K562 (cell line): ENCODE results near the gene HCFC1R1. TPM values are rescaled to one million over a fixed set of nuclear protein-coding genes. Genes with fewer than 3 reads are reported as not detected.

ENCODE experiments used
- ATAC-seq: fragments of 200-7000 bp; cut with Tn5 transposase; 3 replicates; pipeline ENCODE4 v1.9.1; 2020; ENCODE audit warnings: moderate library complexity
- BruUV-seq: library from RNA; stranded (reverse); fragments of 400-500 nt; replicated peaks from 2 replicates; lab custom pipeline; 2021; lab: Mats Ljungman, UMichigan
- CTCF ChIA-PET: fragments of 300-600 bp; formaldehyde crosslinking; extraction: SDS; loops from one replicate; lab custom pipeline; 2021; ENCODE audit warnings: low intra/inter-chr PET ratio; lab: Yijun Ruan, JAX
- POLR2A ChIA-PET: fragments of 300-600, 350-650 bp; sonication (Branson Sonifier 250); formaldehyde crosslinking; extraction: SDS; loops from one replicate; lab custom pipeline; 2021; ENCODE audit warnings: antibody characterized with exemption, inconsistent platforms; lab: Yijun Ruan, JAX
- DNase-seq, 4 experiments: peaks; one replicate each; pipeline versions ENCODE4 v3.0.0 to v3.0.0-alpha.2; 2011 to 2018; ENCODE audit warnings: low spot score in 3 of 4, mixed read lengths in 3 of 4; ENCODE audit errors: extremely low read depth in 1 of 4
- FAIRE-seq: peaks from 2 replicates; lab custom pipeline; 2011; peaks lifted over from hg19 to GRCh38; lab: Jason Lieb, UNC
- H2AFZ ChIP-seq: 2 replicates; pipeline ENCODE4 v1.6.0; 2011; ENCODE audit warnings: low read depth, low read length, control low read depth, inconsistent platforms
- H3K27ac ChIP-seq: fragments of 200-600 bp; 3 replicates; pipeline ENCODE4 v1.8.0; 2011; ENCODE audit warnings: low read depth, mild to moderate bottlenecking, control low read depth, inconsistent platforms, low read length, moderate library complexity, mixed read lengths; ENCODE audit errors: extremely low read depth
- H3K27me3 ChIP-seq, 2 experiments: fragments of 300-600 bp in 1 of 2; 2 replicates in 1 of 2; 3 replicates in 1 of 2; pipeline versions ENCODE4 v1.6.0 to v1.8.0; 2011; ENCODE audit warnings: inconsistent platforms in 2 of 2, low read length in 2 of 2, mild to moderate bottlenecking in 1 of 2, mixed read lengths in 1 of 2, moderate library complexity in 1 of 2; ENCODE audit not compliant: control insufficient read depth in 2 of 2, insufficient read depth in 2 of 2
- H3K36me3 ChIP-seq: fragments of 300-600 bp; 3 replicates; pipeline ENCODE4 v1.8.0; 2011; ENCODE audit warnings: mild to moderate bottlenecking, low read length, inconsistent platforms; ENCODE audit not compliant: control insufficient read depth, insufficient read depth
- H3K4me1 ChIP-seq, 2 experiments: fragments of 200-600 bp in 1 of 2; replicated peaks in 1 of 2; 2 replicates in 1 of 2; 3 replicates in 1 of 2; pipeline versions ENCODE4 v1.5.1 to v1.8.0; 2011; ENCODE audit warnings: inconsistent platforms in 2 of 2, low read length in 2 of 2, mild to moderate bottlenecking in 1 of 2, mixed read lengths in 1 of 2, moderate library complexity in 1 of 2; ENCODE audit not compliant: control insufficient read depth in 2 of 2, insufficient read depth in 2 of 2
- H3K4me2 ChIP-seq: 2 replicates; pipeline ENCODE4 v1.6.1; 2011; ENCODE audit warnings: low read length, control low read depth, inconsistent platforms, mixed read lengths; ENCODE audit not compliant: insufficient read depth
- H3K4me3 ChIP-seq: fragments of 200-600 bp; sonication (generic), shearing (Covaris generic); 2 replicates; pipeline ENCODE4 v1.5.1; 2016; ENCODE audit warnings: control low read depth, inconsistent platforms
- H3K79me2 ChIP-seq: fragments of 200-600 bp; 3 replicates; pipeline ENCODE4 v1.8.0; 2011; ENCODE audit warnings: low read length, inconsistent platforms; ENCODE audit not compliant: control insufficient read depth, insufficient read depth
- H3K9ac ChIP-seq, 2 experiments: 2 replicates each; pipeline versions ENCODE4 v1.6.0 to v1.6.1; 2011; ENCODE audit warnings: low read depth in 2 of 2, low read length in 2 of 2, control low read depth in 1 of 2, inconsistent platforms in 1 of 2, mild to moderate bottlenecking in 1 of 2, mixed read lengths in 1 of 2; ENCODE audit not compliant: insufficient read depth in 1 of 2
- H3K9me1 ChIP-seq: one replicate; pipeline ENCODE4 v1.6.0; 2011; ENCODE audit warnings: inconsistent platforms, mild to moderate bottlenecking, low read length, moderate library complexity; ENCODE audit not compliant: control insufficient read depth, insufficient read depth
- H3K9me3 ChIP-seq: replicated peaks from 2 replicates; pipeline ENCODE4 v1.5.1; 2011; ENCODE audit warnings: low read depth, low read length, inconsistent platforms; ENCODE audit not compliant: control insufficient read depth, insufficient read depth
- H4K20me1 ChIP-seq: replicated peaks from 2 replicates; pipeline ENCODE4 v1.6.1; 2011; ENCODE audit warnings: low read length, inconsistent platforms, mixed read lengths; ENCODE audit not compliant: control insufficient read depth, insufficient read depth
- ATF3 ChIP-seq, 2 experiments: fragments of 450-650 bp in 1 of 2; sonication (generic) in 1 of 2; formaldehyde crosslinking in 1 of 2; IDR thresholded peaks in 1 of 2; conservative IDR thresholded peaks in 1 of 2; 2 replicates each; pipeline versions ENCODE4 v1.6.1 to v1.8.1; 2016 to 2023; ENCODE audit warnings: mild to moderate bottlenecking in 2 of 2, moderate library complexity in 2 of 2, inconsistent platforms in 1 of 2, missing genetic modification reagents in 1 of 2
- ATF7 ChIP-seq: fragments of 450-650 bp; IDR thresholded peaks from 2 replicates; pipeline ENCODE4 v1.7.1; 2014; ENCODE audit warnings: mild to moderate bottlenecking, moderate library complexity
- CBX3 ChIP-seq, 2 experiments: IDR thresholded peaks; 1 replicate in 1 of 2; 2 replicates in 1 of 2; pipeline ENCODE4 v1.6.1; 2012; ENCODE audit warnings: inconsistent platforms in 2 of 2, low read length in 2 of 2, borderline replicate concordance in 1 of 2, control low read depth in 1 of 2
- DNMT1 ChIP-seq: fragments of 450-650 bp; IDR thresholded peaks from 2 replicates; pipeline ENCODE4 v1.6.1; 2016; ENCODE audit warnings: antibody characterized with exemption, mild to moderate bottlenecking
- HOXB6 ChIP-seq: fragments of 250-450 bp; sonication (Bioruptor Pico); IDR thresholded peaks from 2 replicates; pipeline ENCODE4 v1.5.1; 2022; ENCODE audit warnings: mild to moderate bottlenecking, borderline replicate concordance
- IRF9 ChIP-seq: fragments of 450-650 bp; IDR thresholded peaks from 2 replicates; pipeline ENCODE4 v1.6.1; 2016; ENCODE audit warnings: missing biosample characterization, missing genetic modification characterization
- MAFG ChIP-seq: fragments of 450-650 bp; conservative IDR thresholded peaks from 2 replicates; pipeline ENCODE4 v1.6.1; 2016; ENCODE audit warnings: missing genetic modification characterization, missing compliant biosample characterization
- NFE2L1 ChIP-seq: fragments of 450-650 bp; IDR thresholded peaks from 2 replicates; pipeline ENCODE4 v1.6.1; 2016; ENCODE audit warnings: missing genetic modification characterization, low read depth, mild to moderate bottlenecking, missing compliant biosample characterization, moderate library complexity, borderline replicate concordance
- TFAP4 ChIP-seq: sonication (generic); formaldehyde crosslinking; IDR thresholded peaks from 2 replicates; pipeline ENCODE4 v1.8.0; 2022; ENCODE audit warnings: missing genetic modification reagents, mild to moderate bottlenecking, moderate library complexity, borderline replicate concordance
- VEZF1 ChIP-seq: fragments of 200-800 bp; sonication (Bioruptor generic); IDR thresholded peaks from 2 replicates; pipeline ENCODE4 v1.6.1; 2017; ENCODE audit warnings: missing genetic modification characterization, missing compliant biosample characterization
- ZNF121 ChIP-seq: sonication (generic); formaldehyde crosslinking; conservative IDR thresholded peaks from 2 replicates; pipeline ENCODE4 v1.8.0; 2022; ENCODE audit warnings: missing genetic modification reagents
- ZNF140 ChIP-seq: fragments of 250-450 bp; sonication (Bioruptor Pico); IDR thresholded peaks from 2 replicates; pipeline ENCODE4 v1.8.0; 2021; ENCODE audit warnings: moderate library complexity, mild to moderate bottlenecking, inconsistent platforms
- ZNF263 ChIP-seq: sonication (generic); formaldehyde crosslinking; IDR thresholded peaks from 2 replicates; pipeline ENCODE4 v1.8.0; 2022; ENCODE audit warnings: mild to moderate bottlenecking, missing genetic modification reagents, borderline replicate concordance
- ZNF740 ChIP-seq, 3 experiments: fragments of 200-800 bp in 1 of 3; sonication (Bioruptor generic) in 1 of 3; sonication (generic) in 1 of 3; formaldehyde crosslinking in 1 of 3; IDR thresholded peaks; 2 replicates each; pipeline versions ENCODE4 v1.6.1 to v1.8.0; 2016 to 2022; ENCODE audit warnings: mild to moderate bottlenecking in 2 of 3, missing compliant biosample characterization in 2 of 3, missing genetic modification characterization in 2 of 3, missing genetic modification reagents in 1 of 3
- WGBS: fragments of 100-300 bp; shearing (Covaris generic); methylation state at CpG from one replicate; pipeline ENCODE4 v1.1.6; 2016; ENCODE audit warnings: low coverage, mixed read lengths; ENCODE audit not compliant: insufficient coverage; ENCODE audit errors: missing lambda C conversion rate; 5-methylcytosine and 5-hydroxymethylcytosine counted together
- in situ Hi-C: fragments of 300-500 bp; cut with MboI; formaldehyde crosslinking; loops from 4 replicates; pipeline ENCODE4 v1.15.0; 2018; ENCODE audit warnings: inconsistent platforms, mixed read lengths
- intact Hi-C: fragments of 100-400 bp; cut with micrococcal nuclease; formaldehyde crosslinking; loops from 2 replicates; pipeline ENCODE4 v1.14.2; 2022
- polyA plus RNA-seq, 8 experiments: library from polyadenylated mRNA; depleted of rRNA in 4 of 8; stranded (reverse) in 5 of 8; unstranded in 3 of 8; fragments of >200 nt; fragmentation: Nextera tagmentation in 2 of 8; fragmentation: Illumina TruSeq in 1 of 8; extraction: Ambion mirVana in 2 of 8; extraction: Trizol in 1 of 8; gene quantifications; 2 replicates each; pipeline versions ENCODE4 v1.2.1 to v1.2.3, GENCODE V29; 2011 to 2014; ENCODE audit warnings: inconsistent platforms in 1 of 8, missing spikeins in 1 of 8
- total RNA-seq, 7 experiments: library from RNA; depleted of rRNA in 6 of 7; stranded (reverse); fragments of >200 nt in 6 of 7; fragmentation: Illumina TruSeq in 2 of 7; extraction: Trizol in 2 of 7; gene quantifications; 2 replicates each; pipeline versions ENCODE4 v1.2.1 to v1.2.3, GENCODE V29; 2011 to 2021; ENCODE audit warnings: low replicate concordance in 1 of 7

The HCFC1R1 gene
- total and polyA plus RNA-seq, 9 of the 15 experiments (the other 6 are each of a cell fraction or from before 2014, with no cell fraction given): 2.2 to 29.0 (median 11.2) TPM

- peak within 1 kb of the TSS; percentile 67; the same call in 1 of the 2 replicates for H2AFZ ChIP-seq
- no peaks in the 10 kb centered on the region for H3K9me1 ChIP-seq
- in situ Hi-C loops: no loop called here
- H3K27me3 ChIP-seq: no peaks in the 10 kb centered on the region
- ChIA-PET CTCF (no interaction called here), POLR2A (interaction anchor here (1.1 to 1.3 kb wide), 2 partner anchors 63 to 64 kb away, joined by 3 to 5 read pairs; no protein-coding TSS in a partner anchor)
- 53% methylated on average over 13 of the region's 13 CpGs for WGBS
- H3K79me2 ChIP-seq: no peaks in the 10 kb centered on the region
- H3K27ac ChIP-seq: no peak within 1 kb of the TSS
- H4K20me1 ChIP-seq: no peaks in the 10 kb centered on the region
- FAIRE-seq (no peak), ATAC-seq (0 out of 3 replicates have a peak, but pooled peaks have one; percentile 11), DNase-seq (peak in 1 of 4 experiments; percentile 25)
- H3K36me3 ChIP-seq: no peaks in the 10 kb centered on the region
- no peak within 1 kb of the TSS for H3K4me2 ChIP-seq
- peak within 1 kb of the TSS in 1 of 2 experiments; percentile 24; a peak in 2 of 4 replicates for H3K9ac ChIP-seq
- H3K9me3 ChIP-seq: no peaks in the 10 kb centered on the region
- intact Hi-C loops: no loop called here
- H3K4me1 ChIP-seq: peaks cover 8 to 35% of the 10 kb centered on the region in 2 experiments; a peak in 4 of 5 replicates
- no peak within 1 kb of the TSS for H3K4me3 ChIP-seq
- BruUV-seq: no TSS peak
- peak; percentile 47 for TF ChIP-seq ZNF263 (CRISPR knock-in tag)
- peak; percentile 16; the same call in 1 of the 2 replicates for TF ChIP-seq VEZF1 (CRISPR knock-in tag)
- TF ChIP-seq CBX3 (IDR thresholded peaks at IDR 0.05; ENCODE audit: borderline replicate concordance in 1 of 2, low read length in 2 of 2): no peak
- TF ChIP-seq ATF3 (IDR thresholded peaks at IDR 0.05): peak; percentile 74
- no peak for TF ChIP-seq ATF3 (CRISPR knock-in tag; conservative IDR thresholded peaks at IDR 0.05)
- no peak for TF ChIP-seq NFE2L1
- no peak for TF ChIP-seq HOXB6 (CRISPR knock-in tag)
- peak; percentile 82; the same call in 1 of the 2 replicates for TF ChIP-seq ATF7
- TF ChIP-seq DNMT1: no peak
- TF ChIP-seq IRF9 (tag): no peak
- no peak for TF ChIP-seq MAFG
- TF ChIP-seq ZNF140: no peak
- 0 out of 2 replicates have a peak, but pooled peaks have one; percentile 15 for TF ChIP-seq ZNF740 (CRISPR knock-in tag; IDR thresholded peaks at IDR 0.05)
- no peak for TF ChIP-seq ZNF740 (tag; IDR thresholded peaks at IDR 0.05)
- TF ChIP-seq TFAP4 (CRISPR knock-in tag): peak; percentile 26; the same call in 1 of the 2 replicates
- no peak for TF ChIP-seq ZNF121 (CRISPR knock-in tag)
These were observed 41.5 kb upstream of the HCFC1R1 start, which contains the start of gene IL32 for GRCh38 chr16:3065069-3065741. Gene IL32, plus strand, starts transcription at chr16:3065640. Its CDS starts 172 bp downstream, at chr16:3065812.
